Measurements from ENCODE around the gene CASK. TPM values are rescaled to one million over a fixed set of nuclear protein-coding genes. Genes with fewer than 3 reads are reported as not detected.

CASK gene
- total and polyA plus RNA-seq, 9 of the 15 experiments (the other 6 are each of a cell fraction or from before 2014, with no cell fraction given): 1.3 to 7.4 (median 5.2) TPM

DNA sequence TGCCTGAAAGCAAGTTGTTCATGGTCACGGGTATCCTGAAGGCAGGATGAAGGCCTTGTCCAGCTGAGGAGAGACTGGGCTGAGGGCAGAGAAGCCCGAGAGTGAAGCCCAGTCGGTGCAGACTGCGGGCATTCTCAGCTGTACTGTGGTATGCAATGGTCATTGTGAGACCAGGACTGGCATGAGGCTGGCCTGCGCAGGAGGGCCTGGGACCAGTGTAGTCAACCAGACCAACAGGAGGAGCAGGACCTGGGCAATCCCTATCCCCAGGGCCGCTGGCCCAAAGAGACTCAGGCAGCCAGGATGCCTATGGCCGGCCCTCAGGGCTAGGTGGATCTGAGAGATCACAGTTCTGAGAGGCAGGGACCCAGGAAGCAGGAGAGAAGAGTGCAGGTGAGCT is 394.6 kb downstream of the CASK start:
- Histone ChIP-seq H4K20me1 (replicated peaks; ENCODE audit: control insufficient read depth, insufficient read depth, low read length) (no peaks in the 10 kb centered on the region), H3K9ac (ENCODE audit: insufficient read depth in 1 of 2, low read depth in 2 of 2, low read length in 2 of 2) (no peak overlapping the region), H3K27ac (ENCODE audit: extremely low read depth, low read depth, low read length) (no peak overlapping the region), H3K4me3 (no peak overlapping the region), H3K79me2 (ENCODE audit: control insufficient read depth, insufficient read depth, low read length) (no peaks in the 10 kb centered on the region), H3K9me1 (ENCODE audit: control insufficient read depth, insufficient read depth, low read length) (no peaks in the 10 kb centered on the region), H3K36me3 (ENCODE audit: control insufficient read depth, insufficient read depth, low read length) (no peaks in the 10 kb centered on the region), H3K27me3 (ENCODE audit: control insufficient read depth in 2 of 2, insufficient read depth in 2 of 2, low read length in 2 of 2) (no peaks in the 10 kb centered on the region), H3K9me3 (replicated peaks; ENCODE audit: control insufficient read depth, insufficient read depth, low read depth, low read length) (no peaks in the 10 kb centered on the region), H2AFZ (ENCODE audit: low read depth, low read length) (no peak overlapping the region), H3K4me2 (ENCODE audit: insufficient read depth, low read length) (no peak overlapping the region), H3K4me1 (replicated peaks in 1 of 2; ENCODE audit: control insufficient read depth in 2 of 2, insufficient read depth in 2 of 2, low read length in 2 of 2) (no peaks in the 10 kb centered on the region)
- ATAC-seq: no peak
- CTCF ChIA-PET (ENCODE audit: low intra/inter-chr PET ratio): no interaction called here
- no peak for FAIRE-seq
- 23% methylated on average over 6 of the region's 7 CpGs for WGBS (ENCODE audit: insufficient coverage, low coverage, missing lambda C conversion rate)
- POLR2A ChIA-PET: no interaction called here
- intact Hi-C loops (cut with micrococcal nuclease) (no loop called here), in situ Hi-C loops (cut with MboI) (loop anchor here (25.0 kb wide), 1 partner anchor 409 kb away; no protein-coding TSS in a partner anchor)
- DNase-seq (ENCODE audit: extremely low read depth in 1 of 4, low spot score in 3 of 4): no peak
- no peak for TF ChIP-seq ZNF146 (CRISPR knock-in tag; IDR thresholded peaks at IDR 0.05; ENCODE audit: unreplicated experiment)
- TF ChIP-seq HDAC6 (IDR thresholded peaks at IDR 0.05; ENCODE audit: low read depth, low read length): no peak
- no peak for TF ChIP-seq ZBTB17 (CRISPR knock-in tag; IDR thresholded peaks at IDR 0.05)
- TF ChIP-seq CTCF (IDR thresholded peaks at IDR 0.05 in 2 of 3, conservative IDR thresholded peaks at IDR 0.05 in 1 of 3; ENCODE audit: insufficient read depth in 2 of 3, low read depth in 1 of 3, low read length in 3 of 3): no peak
- no peak for TF ChIP-seq ATF1 (CRISPR knock-in tag; IDR thresholded peaks at IDR 0.05)
- TF ChIP-seq ATF1 (tag; IDR thresholded peaks at IDR 0.05): no peak
- TF ChIP-seq PCBP1 (IDR thresholded peaks at IDR 0.05; ENCODE audit: low read depth, low read length, poor library complexity, severe bottlenecking): no peak
- no peak for TF ChIP-seq ZBTB1 (CRISPR knock-in tag; IDR thresholded peaks at IDR 0.05; ENCODE audit: borderline replicate concordance, low read depth)
- no peak for TF ChIP-seq ETV5 (CRISPR knock-in tag; IDR thresholded peaks at IDR 0.05; ENCODE audit: low read depth)
- TF ChIP-seq POLR3A (IDR thresholded peaks at IDR 0.05; ENCODE audit: borderline replicate concordance, extremely low read depth, insufficient read depth, insufficient read length): no peak
- BruUV-seq (replicated peaks): no TSS peak
